GM23338 (cell line): ENCODE data around the gene KIAA1586. TPM values are rescaled to one million over a fixed set of nuclear protein-coding genes. Genes with fewer than 3 reads are reported as not detected.

Source experiments
- ATAC-seq: fragments of 200-7000 bp; cut with Tn5 transposase; 3 replicates; pipeline ENCODE4 v1.9.1; 2020
- DNase-seq: peaks from one replicate; pipeline ENCODE4 v3.0.0-alpha.2; 2015; ENCODE audit warnings: low spot score
- H2AFZ ChIP-seq: fragments of 200-600 bp; sonication (generic); 2 replicates; pipeline ENCODE4 v1.8.0; 2016; ENCODE audit warnings: antibody characterized with exemption, mild to moderate bottlenecking, moderate library complexity
- H3F3A ChIP-seq: fragments of 200-600 bp; sonication (generic); replicated peaks from 2 replicates; pipeline ENCODE4 v1.8.0; 2017; ENCODE audit warnings: antibody characterized with exemption, mixed run types, low read depth
- H3K27ac ChIP-seq: fragments of 200-600 bp; sonication (generic); 2 replicates; pipeline ENCODE4 v1.6.1; 2016; ENCODE audit warnings: low read depth
- H3K27me3 ChIP-seq: fragments of 200-600 bp; sonication (generic); 2 replicates; pipeline ENCODE4 v1.8.0; 2016; ENCODE audit warnings: mild to moderate bottlenecking, mixed run types, moderate library complexity; ENCODE audit not compliant: insufficient read depth
- H3K36me3 ChIP-seq: fragments of 200-600 bp; sonication (generic); 2 replicates; pipeline ENCODE4 v1.8.0; 2016; ENCODE audit warnings: mild to moderate bottlenecking; ENCODE audit not compliant: insufficient read depth
- H3K4me1 ChIP-seq: fragments of 200-600 bp; sonication (generic); 2 replicates; pipeline ENCODE4 v1.8.0; 2016; ENCODE audit warnings: mild to moderate bottlenecking, moderate library complexity; ENCODE audit not compliant: insufficient read depth
- H3K4me2 ChIP-seq: fragments of 200-600 bp; sonication (generic); 2 replicates; pipeline ENCODE4 v1.7.1; 2017; ENCODE audit warnings: mixed run types
- H3K4me3 ChIP-seq: fragments of 200-600 bp; sonication (generic); 2 replicates; pipeline ENCODE4 v1.6.1; 2016; ENCODE audit warnings: mixed run types
- H3K79me2 ChIP-seq: fragments of 200-600 bp; sonication (generic); replicated peaks from 2 replicates; pipeline ENCODE4 v1.8.0; 2017; ENCODE audit warnings: mild to moderate bottlenecking; ENCODE audit not compliant: insufficient read depth
- H3K9me2 ChIP-seq: fragments of 200-600 bp; sonication (generic); 2 replicates; pipeline ENCODE4 v1.8.0; 2017; ENCODE audit not compliant: insufficient read depth
- H4K20me1 ChIP-seq: fragments of 200-600 bp; sonication (generic); replicated peaks from 2 replicates; pipeline ENCODE4 v1.8.0; 2017; ENCODE audit warnings: mild to moderate bottlenecking; ENCODE audit not compliant: insufficient read depth
- H3K27ac Mint-ChIP-seq: 2 replicates; pipeline ENCODE4 v1.8.0; 2020; ENCODE audit warnings: inconsistent platforms, mild to moderate bottlenecking, moderate library complexity, mixed read lengths
- H3K27me3 Mint-ChIP-seq: 3 replicates; pipeline ENCODE4 v1.8.0; 2022; ENCODE audit warnings: low read depth, mild to moderate bottlenecking, moderate library complexity, mixed read lengths, inconsistent platforms; ENCODE audit not compliant: insufficient read depth, poor library complexity
- H3K36me3 Mint-ChIP-seq: 3 replicates; pipeline ENCODE4 v1.8.0; 2021; ENCODE audit warnings: low read depth, mild to moderate bottlenecking, inconsistent platforms, moderate library complexity, mixed read lengths
- H3K4me1 Mint-ChIP-seq: 3 replicates; pipeline ENCODE4 v1.8.0; 2020; ENCODE audit warnings: mild to moderate bottlenecking, inconsistent platforms, mixed read lengths
- H3K4me3 Mint-ChIP-seq: 3 replicates; pipeline ENCODE4 v1.8.0; 2021; ENCODE audit warnings: moderate library complexity, mild to moderate bottlenecking, inconsistent platforms, mixed read lengths
- H3K9me3 Mint-ChIP-seq: 3 replicates; pipeline ENCODE4 v1.8.0; 2020; ENCODE audit warnings: moderate library complexity, mild to moderate bottlenecking, inconsistent platforms, mixed read lengths
- CREB1 ChIP-seq: fragments of 250-450 bp; sonication (Bioruptor Pico); IDR thresholded peaks from 2 replicates; pipeline ENCODE4 v1.5.0; 2020; ENCODE audit warnings: low read depth, mild to moderate bottlenecking, moderate library complexity
- ETS1 ChIP-seq: IDR thresholded peaks from 2 replicates; pipeline ENCODE4 v1.6.1; 2016; ENCODE audit warnings: antibody characterized with exemption
- EZH2 ChIP-seq: fragments of 200-600 bp; sonication (generic); IDR thresholded peaks from one replicate; pipeline ENCODE4 v1.8.0; 2017; ENCODE audit warnings: antibody characterized with exemption, mild to moderate bottlenecking, low read depth; ENCODE audit not compliant: unreplicated experiment
- NANOG ChIP-seq: IDR thresholded peaks from 2 replicates; pipeline ENCODE4 v1.6.1; 2016; ENCODE audit warnings: antibody characterized with exemption, borderline replicate concordance
- STAT1 ChIP-seq: IDR thresholded peaks from one replicate; pipeline ENCODE4 v1.6.1; 2016; ENCODE audit warnings: antibody characterized with exemption; ENCODE audit not compliant: unreplicated experiment
- ZNF331 ChIP-seq: fragments of 250-450 bp; sonication (Bioruptor Pico); IDR thresholded peaks from 2 replicates; pipeline ENCODE4 v1.5.0; 2020; ENCODE audit warnings: low read depth, mild to moderate bottlenecking, moderate library complexity
- ZNF462 ChIP-seq: fragments of 250-450 bp; sonication (Bioruptor Pico); IDR thresholded peaks from 2 replicates; pipeline ENCODE4 v1.5.0; 2020; ENCODE audit warnings: mild to moderate bottlenecking, moderate library complexity
- polyA plus RNA-seq: library from polyadenylated mRNA; unstranded; fragments of >200 nt; fragmentation: Nextera tagmentation; extraction: Ambion mirVana; gene quantifications from 2 replicates; pipeline ENCODE4 v1.2.1, GENCODE V29; 2016
- total RNA-seq: library from RNA; depleted of rRNA; stranded (reverse); fragments of >200 nt; shearing (Covaris generic); gene quantifications from 2 replicates; pipeline ENCODE4 v1.2.3, GENCODE V29; 2014
- TF ChIP-seq, protein P1 (sequence below): IDR thresholded peaks from one replicate; pipeline ENCODE4 v1.6.1; 2018; ENCODE audit warnings: antibody characterized with exemption; ENCODE audit not compliant: unreplicated experiment

KIAA1586 gene
- total and polyA plus RNA-seq, 2 experiments from 2014 or later = 24.0 to 37.7 TPM

DNA sequence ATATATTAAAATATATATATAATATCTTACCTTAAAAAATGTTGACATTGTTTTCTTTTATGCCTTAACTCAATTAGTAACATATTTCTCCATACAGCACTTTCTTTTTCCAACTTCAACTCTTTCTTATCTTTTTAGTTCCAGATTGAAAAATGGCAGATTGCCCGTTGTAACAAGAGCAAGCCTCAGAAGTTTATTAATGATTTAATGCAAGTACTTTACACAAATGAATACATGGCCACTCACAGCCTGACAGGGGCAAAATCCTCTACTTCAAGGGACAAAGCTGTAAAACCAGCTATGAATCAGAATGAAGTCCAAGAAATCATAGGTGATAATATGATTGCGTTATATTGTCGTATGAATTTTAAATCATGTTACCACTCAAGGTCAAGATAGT is 29.4 kb upstream of the KIAA1586 start (continued):
- TF ChIP-seq ZNF462 (CRISPR knock-in tag) = no peak
- TF ChIP-seq NANOG = no peak

DNA sequence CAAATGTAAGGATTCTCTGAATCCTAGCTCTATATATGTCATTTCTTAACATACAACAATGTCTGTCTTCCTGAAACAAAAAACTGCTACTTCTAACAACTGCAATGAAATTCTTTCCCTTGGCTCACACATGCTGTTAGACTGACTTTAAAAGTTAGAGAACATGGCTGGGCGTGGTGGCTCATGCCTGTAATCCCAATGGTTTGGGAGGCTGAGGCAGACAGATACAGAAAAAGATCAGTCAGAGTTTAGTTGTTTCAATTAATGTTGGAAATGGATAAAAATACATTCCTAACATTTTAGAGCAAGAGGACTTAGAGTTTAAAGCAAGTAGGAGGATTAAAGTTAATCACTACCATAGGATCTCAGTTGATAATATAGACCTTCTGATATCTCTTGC is 28.7 kb upstream of the KIAA1586 start:
- Histone ChIP-seq H3K27me3 (no peaks in the 10 kb centered on the region), H3K4me3 (no peak overlapping the region), H3K36me3 (no peaks in the 10 kb centered on the region), H3K79me2 (no peaks in the 10 kb centered on the region), H3K27ac (no peak overlapping the region), H4K20me1 (no peaks in the 10 kb centered on the region), H3K4me1 (no peaks in the 10 kb centered on the region), H3K9me2 (no peaks in the 10 kb centered on the region), H3F3A (no peaks in the 10 kb centered on the region), H3K4me2 (no peak overlapping the region), H2AFZ (no peak overlapping the region)
- H3K4me3 Mint-ChIP-seq = no peak overlapping the region
- TF ChIP-seq STAT1 (no peak), ETS1 (no peak), ZNF331 (no peak), CREB1 (CRISPR knock-in tag) (no peak), EZH2 (no peak)
- TF ChIP-seq, protein P1, sequence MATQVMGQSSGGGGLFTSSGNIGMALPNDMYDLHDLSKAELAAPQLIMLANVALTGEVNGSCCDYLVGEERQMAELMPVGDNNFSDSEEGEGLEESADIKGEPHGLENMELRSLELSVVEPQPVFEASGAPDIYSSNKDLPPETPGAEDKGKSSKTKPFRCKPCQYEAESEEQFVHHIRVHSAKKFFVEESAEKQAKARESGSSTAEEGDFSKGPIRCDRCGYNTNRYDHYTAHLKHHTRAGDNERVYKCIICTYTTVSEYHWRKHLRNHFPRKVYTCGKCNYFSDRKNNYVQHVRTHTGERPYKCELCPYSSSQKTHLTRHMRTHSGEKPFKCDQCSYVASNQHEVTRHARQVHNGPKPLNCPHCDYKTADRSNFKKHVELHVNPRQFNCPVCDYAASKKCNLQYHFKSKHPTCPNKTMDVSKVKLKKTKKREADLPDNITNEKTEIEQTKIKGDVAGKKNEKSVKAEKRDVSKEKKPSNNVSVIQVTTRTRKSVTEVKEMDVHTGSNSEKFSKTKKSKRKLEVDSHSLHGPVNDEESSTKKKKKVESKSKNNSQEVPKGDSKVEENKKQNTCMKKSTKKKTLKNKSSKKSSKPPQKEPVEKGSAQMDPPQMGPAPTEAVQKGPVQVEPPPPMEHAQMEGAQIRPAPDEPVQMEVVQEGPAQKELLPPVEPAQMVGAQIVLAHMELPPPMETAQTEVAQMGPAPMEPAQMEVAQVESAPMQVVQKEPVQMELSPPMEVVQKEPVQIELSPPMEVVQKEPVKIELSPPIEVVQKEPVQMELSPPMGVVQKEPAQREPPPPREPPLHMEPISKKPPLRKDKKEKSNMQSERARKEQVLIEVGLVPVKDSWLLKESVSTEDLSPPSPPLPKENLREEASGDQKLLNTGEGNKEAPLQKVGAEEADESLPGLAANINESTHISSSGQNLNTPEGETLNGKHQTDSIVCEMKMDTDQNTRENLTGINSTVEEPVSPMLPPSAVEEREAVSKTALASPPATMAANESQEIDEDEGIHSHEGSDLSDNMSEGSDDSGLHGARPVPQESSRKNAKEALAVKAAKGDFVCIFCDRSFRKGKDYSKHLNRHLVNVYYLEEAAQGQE = no peak
- no peaks in the 10 kb centered on the region for H3K9me3 Mint-ChIP-seq
- peaks cover 4% of the 10 kb centered on the region; the same call in 2 of the 3 replicates for H3K4me1 Mint-ChIP-seq
- DNase-seq = no peak
- ATAC-seq = no peak
- H3K27me3 Mint-ChIP-seq = peaks cover 2% of the 10 kb centered on the region
- no peak overlapping the region for H3K27ac Mint-ChIP-seq
- H3K36me3 Mint-ChIP-seq = no peaks in the 10 kb centered on the region
